Measurements from ENCODE around the gene APBA2.

DNA sequence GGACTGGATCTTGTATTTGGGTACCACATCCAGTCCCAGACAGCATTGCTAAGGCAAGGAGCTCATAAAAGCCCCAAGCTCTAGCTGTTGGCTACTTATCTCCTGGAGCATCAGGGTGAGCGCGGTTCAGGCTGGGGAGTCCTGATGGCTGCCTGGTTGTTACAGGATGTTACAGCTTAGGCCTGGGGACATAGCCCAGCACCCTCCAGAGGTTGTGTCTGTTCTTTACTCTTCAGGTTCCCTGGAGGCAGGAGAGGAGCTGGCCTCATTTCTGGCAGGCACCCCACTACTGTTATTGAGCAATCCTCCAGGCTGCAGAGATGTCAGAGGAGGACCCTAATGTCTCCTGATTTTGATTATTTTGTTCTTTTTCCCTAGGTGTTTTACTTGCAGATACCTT, 26.6 kb downstream of the APBA2 start:
- TF ChIP-seq CTCF (conservative IDR thresholded peaks at IDR 0.05; ENCODE audit: low read length) (no peak), EZH2phosphoT487 (IDR thresholded peaks at IDR 0.05; ENCODE audit: borderline replicate concordance, low read depth, low read length) (no peak)

Measured in OCI-LY7 (cell line).